HG02642 (cell line): ENCODE results near the gene ARID1B.

Experiments used
- ATAC-seq: cut with Tn5 transposase; IDR thresholded peaks from one replicate; pipeline ENCODE4 v1.9.1; 2021; ENCODE audit warnings: mild to moderate bottlenecking; ENCODE audit not compliant: unreplicated experiment, poor library complexity

ARID1B gene

DNA sequence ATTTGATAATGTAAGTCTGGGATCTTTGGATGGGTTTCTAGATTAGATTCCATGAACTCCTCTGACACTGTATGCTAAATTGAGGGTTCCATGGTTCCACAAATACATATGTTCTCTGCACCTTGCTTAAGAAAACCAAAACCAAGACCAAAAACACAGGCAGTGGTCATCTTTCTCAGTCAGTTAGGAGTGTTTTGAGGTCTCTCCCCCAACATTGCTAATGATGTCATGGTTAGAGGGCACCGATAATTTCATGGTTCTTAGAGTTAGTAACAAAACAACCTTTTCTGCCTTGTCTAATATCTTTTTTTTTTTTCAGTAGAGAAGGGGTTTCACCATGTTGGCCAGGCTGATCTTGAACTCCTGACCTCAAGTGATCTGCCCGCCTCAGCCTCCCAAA lies 44.5 kb downstream of the ARID1B start:
- ATAC-seq: no peak

DNA sequence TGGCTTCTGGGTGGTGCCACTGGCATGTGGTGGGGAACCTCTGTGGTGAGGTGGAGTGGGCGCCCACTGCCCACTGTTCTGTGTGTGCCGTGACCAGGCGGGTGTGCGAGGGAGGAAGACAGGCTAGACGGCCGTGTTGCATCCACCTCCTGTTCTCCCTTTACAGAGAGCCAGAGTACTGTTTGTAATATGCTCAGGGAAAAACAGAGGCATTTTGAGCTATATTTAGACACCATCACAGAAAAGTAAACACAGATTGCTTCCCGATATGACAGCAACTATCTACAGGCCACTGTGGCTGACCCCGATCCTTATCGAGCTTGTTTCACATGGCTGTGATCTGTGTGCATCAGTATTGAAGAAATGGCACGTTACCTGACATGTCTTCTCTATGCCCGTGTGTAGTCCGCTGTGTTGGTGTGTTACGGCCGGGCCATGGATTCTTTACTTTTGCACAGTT lies 45.6 kb downstream of the ARID1B start:
- ATAC-seq: no peak

GRCh38 chr6:156824142-156824541 lies 47.0 kb downstream of the ARID1B start:
- no peak for ATAC-seq

- no peak for ATAC-seq
Measured at GRCh38 chr6:156825475-156825874, 48.3 kb downstream of the ARID1B start.

- no peak for ATAC-seq
Measured at GRCh38 chr6:156826290-156826955, 49.2 kb downstream of the ARID1B start.

GRCh38 chr6:156827382-156827781 lies 50.2 kb downstream of the ARID1B start:
- no peak for ATAC-seq

DNA sequence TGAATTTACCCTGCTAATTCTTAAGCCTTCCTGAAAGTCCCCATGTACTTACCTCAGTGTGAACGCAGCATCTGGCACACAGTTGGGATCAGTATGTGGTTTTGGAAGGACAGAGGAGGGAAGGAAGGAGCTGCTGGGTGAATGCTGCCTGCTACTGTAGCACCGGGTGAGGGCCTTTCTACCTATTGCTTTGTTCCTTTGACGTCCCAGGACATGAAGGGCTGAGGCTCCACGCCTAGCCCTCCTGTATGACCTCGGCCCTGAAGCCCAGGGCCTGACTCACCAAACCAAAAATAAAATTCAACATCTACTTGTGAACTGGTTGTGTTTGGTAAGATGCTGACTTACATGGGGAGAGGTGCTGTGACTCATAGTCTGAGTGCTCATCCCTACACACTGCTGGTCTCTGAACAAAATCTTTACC lies 51.1 kb downstream of the ARID1B start:
- ATAC-seq: no peak

DNA sequence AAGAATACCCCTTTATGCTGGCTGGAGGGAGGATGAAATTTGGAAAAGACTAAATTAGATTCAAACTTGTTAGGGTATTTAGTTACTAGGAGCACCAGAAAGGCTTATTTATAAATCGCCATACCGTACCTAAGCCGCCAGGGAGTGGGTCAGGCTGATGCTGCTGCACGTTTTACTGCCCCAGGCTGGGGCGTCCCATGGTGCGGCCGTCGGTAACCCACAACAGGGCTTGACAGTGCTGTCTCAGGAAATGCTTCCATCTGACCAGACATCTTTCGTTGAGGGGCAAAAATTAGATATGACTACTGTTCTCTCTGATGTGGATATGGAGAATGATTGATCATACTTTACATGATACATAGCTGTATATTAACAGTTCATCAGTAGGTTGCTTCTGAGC lies 52.9 kb downstream of the ARID1B start:
- no peak for ATAC-seq

GRCh38 chr6:156832231-156832647 lies 55.1 kb downstream of the ARID1B start:
- no peak for ATAC-seq

DNA sequence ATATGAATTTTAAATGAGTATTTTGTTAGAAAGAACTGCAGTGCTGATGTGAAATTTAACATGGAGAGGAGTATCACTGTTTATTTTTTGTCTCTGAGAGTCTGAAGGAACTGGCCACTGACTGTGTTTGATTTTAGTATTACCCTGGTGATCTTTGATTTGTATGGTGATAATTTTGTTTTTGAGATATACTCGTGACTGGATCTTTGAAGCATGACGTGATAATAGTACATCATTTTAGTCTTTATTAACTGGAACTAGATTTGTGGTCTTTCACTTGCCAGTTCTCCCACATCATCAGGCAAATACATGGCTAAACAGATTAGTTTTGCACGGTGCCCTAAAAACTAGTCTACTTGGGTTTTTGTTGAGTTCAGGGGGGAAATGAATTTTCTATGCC lies 55.5 kb downstream of the ARID1B start:
- no peak for ATAC-seq

DNA sequence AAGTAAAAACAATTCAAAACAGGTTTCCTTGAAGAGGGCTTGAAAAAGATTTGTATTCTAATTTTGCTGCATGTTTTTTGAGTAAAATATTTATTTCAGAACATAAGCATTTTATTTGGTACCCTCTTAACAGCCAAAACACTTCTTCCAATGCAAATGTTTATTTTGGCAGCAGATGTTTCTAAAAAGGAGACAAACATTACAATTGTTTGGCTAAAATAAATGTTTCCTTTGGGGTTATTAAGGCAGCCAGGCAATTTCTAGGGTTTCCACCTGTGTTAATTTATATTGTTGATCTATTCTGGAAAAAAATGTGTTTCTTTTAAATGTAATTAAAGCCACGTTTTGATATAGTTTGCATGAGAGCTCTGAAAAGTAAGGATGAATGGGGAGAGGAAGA lies 56.6 kb downstream of the ARID1B start:
- no peak for ATAC-seq

- ATAC-seq: no peak
Measured at GRCh38 chr6:156839129-156839528, 62.0 kb downstream of the ARID1B start.

- no peak for ATAC-seq
Measured at GRCh38 chr6:156839591-156840001, 62.4 kb downstream of the ARID1B start.

- no peak for ATAC-seq
Measured at GRCh38 chr6:156840136-156840535, 63.0 kb downstream of the ARID1B start.

DNA sequence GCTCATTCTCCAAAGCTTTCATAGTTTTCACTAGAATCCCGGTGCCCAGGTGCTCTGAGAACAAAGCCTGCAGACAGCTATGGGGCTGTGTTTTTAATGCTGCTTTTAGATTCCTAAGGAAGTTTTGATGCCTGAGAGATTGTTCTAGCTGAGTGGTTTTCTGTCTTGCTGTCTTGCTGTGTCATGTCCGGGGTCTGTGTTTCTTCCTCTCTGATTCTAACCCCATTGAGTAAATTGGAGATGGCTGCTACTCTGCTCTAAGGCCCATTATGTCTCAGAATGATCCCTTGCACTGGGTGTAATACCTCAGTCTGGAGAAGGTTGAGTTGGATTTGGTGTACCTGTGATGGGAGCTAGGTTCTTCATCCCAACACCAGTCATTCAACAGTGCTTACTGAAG lies 63.4 kb downstream of the ARID1B start:
- no peak for ATAC-seq

DNA sequence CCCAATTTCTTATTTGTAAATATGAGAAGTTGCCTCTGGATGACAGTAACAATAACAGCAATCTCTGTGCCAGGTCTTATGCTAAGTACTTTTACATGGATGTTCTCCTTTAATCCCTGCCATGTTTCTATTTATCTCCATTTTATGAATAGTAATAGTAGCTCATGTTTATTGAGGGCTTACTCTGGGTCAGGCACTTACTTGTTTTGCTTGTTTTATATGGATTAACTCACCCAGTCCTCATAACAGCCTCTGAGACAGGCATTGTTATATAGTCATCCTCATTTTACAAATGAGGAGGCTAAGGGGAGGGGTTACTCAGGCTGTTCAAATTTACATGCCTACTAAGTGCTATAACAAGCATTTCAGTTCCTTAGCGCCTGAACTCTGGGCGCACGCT lies 64.3 kb downstream of the ARID1B start:
- ATAC-seq: no peak

GRCh38 chr6:156842598-156843250 lies 65.5 kb downstream of the ARID1B start:
- ATAC-seq: no peak

GRCh38 chr6:156844089-156844488 lies 66.9 kb downstream of the ARID1B start:
- ATAC-seq: no peak

DNA sequence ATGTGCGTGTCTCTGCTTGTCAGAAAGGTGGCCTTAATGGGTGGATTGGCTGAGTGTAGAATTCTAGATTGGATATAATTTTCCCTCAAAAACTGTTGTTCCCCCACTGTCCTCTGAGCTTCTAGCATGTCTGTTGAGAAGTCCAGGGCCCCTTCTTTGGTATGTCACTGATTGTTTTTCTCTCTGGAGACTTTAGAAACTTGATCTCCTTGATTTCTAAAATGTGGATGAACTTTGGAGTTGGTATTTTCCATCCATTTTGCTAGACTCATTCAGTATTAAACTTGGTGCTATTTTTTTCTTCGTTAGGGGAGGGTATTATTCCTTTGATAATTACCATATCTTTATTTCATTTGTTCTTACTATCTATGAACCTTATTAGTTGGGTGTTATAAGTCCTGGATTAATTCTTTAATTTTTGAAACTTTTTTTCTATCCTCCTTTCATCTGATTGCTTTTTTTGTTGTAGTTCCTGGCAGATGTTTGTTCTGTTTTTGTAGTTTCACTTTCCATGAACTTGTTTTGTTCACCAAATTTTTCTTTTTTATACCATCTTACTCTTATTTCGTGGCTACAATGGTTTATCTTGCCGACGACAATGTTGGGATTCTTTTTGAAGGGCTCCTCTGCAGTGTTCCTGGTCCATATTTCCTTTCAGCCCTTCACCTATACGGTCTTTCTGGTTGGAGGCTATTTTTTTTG lies 68.4 kb downstream of the ARID1B start:
- ATAC-seq: no peak

- no peak for ATAC-seq
Measured at GRCh38 chr6:156846845-156847599, 69.8 kb downstream of the ARID1B start.

DNA sequence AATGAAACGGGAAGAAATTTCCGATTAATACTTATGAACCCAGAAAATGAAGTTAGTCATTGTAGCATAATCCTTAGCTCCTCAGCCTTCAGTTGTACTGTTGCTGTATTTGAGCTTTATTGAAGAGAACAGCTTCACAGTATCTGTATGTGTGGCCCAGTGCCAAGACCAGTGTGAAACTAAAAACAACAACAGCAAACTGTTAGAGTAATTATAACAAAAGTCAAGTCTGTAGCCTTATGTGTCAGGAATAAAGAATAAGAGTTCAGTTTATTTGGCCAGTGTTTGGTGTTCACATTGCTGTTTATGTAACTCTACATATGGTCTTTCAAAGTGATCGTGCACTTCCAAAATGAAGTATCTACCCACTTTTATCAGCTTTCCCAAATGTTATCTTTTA lies 70.9 kb downstream of the ARID1B start:
- ATAC-seq: no peak
